CD8-positive, alpha-beta memory T cell (primary cell): Measurements from ENCODE around the gene MRPS18B. TPM values are rescaled to one million over a fixed set of nuclear protein-coding genes. Genes with fewer than 3 reads are reported as not detected.
"Not testable (repeated sequence)": the region's sequence is repeated elsewhere in the genome, so short reads cannot be mapped to it uniquely, and the experiment has no call there.

ENCODE experiments used
- CTCF ChIA-PET: fragments of 350-600 bp; sonication (Branson Sonifier 250); formaldehyde crosslinking; loops from one replicate; lab custom pipeline; 2021; ENCODE audit warnings: antibody characterized with exemption; lab: Charles Lee
- POLR2A ChIA-PET: fragments of 350-600 bp; sonication (Branson Sonifier 250); formaldehyde crosslinking; loops from one replicate; lab custom pipeline; 2021; ENCODE audit warnings: antibody characterized with exemption; lab: Charles Lee
- DNase-seq, 5 donors: peaks; one replicate each; pipeline versions ENCODE4 v3.0.0 to v3.0.0-alpha.2; 2020 to 2022; ENCODE audit warnings: mixed read lengths in 1 of 5
- H3K27ac ChIP-seq: one replicate; pipeline ENCODE4 v1.7.0; 2013; ENCODE audit warnings: low read depth, mild to moderate bottlenecking, low read length, moderate library complexity
- H3K27me3 ChIP-seq: 2 replicates; pipeline ENCODE4 v1.7.0; 2013; ENCODE audit warnings: low read length, mild to moderate bottlenecking; ENCODE audit not compliant: insufficient read depth, poor library complexity, severe bottlenecking
- H3K36me3 ChIP-seq: 2 replicates; pipeline ENCODE4 v1.7.0; 2013; ENCODE audit warnings: mild to moderate bottlenecking, low read length, moderate library complexity; ENCODE audit not compliant: insufficient read depth
- H3K4me1 ChIP-seq: 2 replicates; pipeline ENCODE4 v1.7.0; 2013; ENCODE audit warnings: mild to moderate bottlenecking, low read length, moderate library complexity; ENCODE audit not compliant: insufficient read depth
- H3K4me3 ChIP-seq: 2 replicates; pipeline ENCODE4 v1.7.0; 2013; ENCODE audit warnings: mild to moderate bottlenecking, low read length
- H3K9me3 ChIP-seq: 2 replicates; pipeline ENCODE4 v1.7.0; 2013; ENCODE audit warnings: mild to moderate bottlenecking, low read length
- H3K27ac Mint-ChIP-seq, 8 donors: one replicate each; pipeline ENCODE4 v1.8.0; 2020 to 2021; ENCODE audit warnings: mixed read lengths in 8 of 8, mild to moderate bottlenecking in 6 of 8, inconsistent platforms in 3 of 8, moderate library complexity in 3 of 8
- H3K27me3 Mint-ChIP-seq, 2 donors: one replicate each; pipeline ENCODE4 v1.8.0; 2020 to 2021; ENCODE audit warnings: mixed read lengths in 2 of 2, mild to moderate bottlenecking in 1 of 2, moderate library complexity in 1 of 2
- H3K36me3 Mint-ChIP-seq, 3 donors: one replicate each; pipeline ENCODE4 v1.8.0; 2020 to 2021; ENCODE audit warnings: mixed read lengths in 3 of 3, inconsistent platforms in 1 of 3, mild to moderate bottlenecking in 1 of 3
- H3K4me1 Mint-ChIP-seq, 3 donors: one replicate each; pipeline ENCODE4 v1.8.0; 2020 to 2021; ENCODE audit warnings: mixed read lengths in 3 of 3, inconsistent platforms in 1 of 3, mild to moderate bottlenecking in 1 of 3
- H3K4me3 Mint-ChIP-seq, 7 donors: one replicate each; pipeline ENCODE4 v1.8.0; 2020 to 2021; ENCODE audit warnings: mixed read lengths in 7 of 7, mild to moderate bottlenecking in 6 of 7, moderate library complexity in 4 of 7, inconsistent platforms in 2 of 7
- H3K9me3 Mint-ChIP-seq, 5 donors: one replicate each; pipeline ENCODE4 v1.8.0; 2020 to 2022; ENCODE audit warnings: mixed read lengths in 5 of 5, mild to moderate bottlenecking in 3 of 5, moderate library complexity in 2 of 5, inconsistent platforms in 1 of 5
- polyA plus RNA-seq: library from polyadenylated mRNA; unstranded; fragments of 300-500 nt; fragmentation: Illumina TruSeq; gene quantifications from one replicate; pipeline ENCODE4 v1.2.3, GENCODE V29; 2021
- total RNA-seq, 2 experiments: library from RNA; stranded (reverse); gene quantifications; one replicate each; pipeline ENCODE4 v1.2.3, GENCODE V29; 2021

Gene MRPS18B
- total and polyA plus RNA-seq, 3 experiments from 2014 or later, result 102 to 113 (median 103) TPM

GRCh38 chr6:30666300-30666699, 48.7 kb downstream of the MRPS18B start:
- H3K4me1 ChIP-seq, H3K27ac ChIP-seq, H3K4me3 ChIP-seq, H3K27me3 ChIP-seq, H3K27ac Mint-ChIP-seq, H3K9me3 Mint-ChIP-seq, H3K27me3 Mint-ChIP-seq, DNase-seq, CTCF ChIA-PET, H3K9me3 ChIP-seq, POLR2A ChIA-PET: not testable (repeated sequence)
- peaks cover 54% of the 10 kb centered on the region for H3K36me3 ChIP-seq
- H3K4me3 Mint-ChIP-seq, result peak overlapping the region in 1 of 7 donors; percentile 37
- H3K36me3 Mint-ChIP-seq, result peaks cover 4 to 82% (median 14%) of the 10 kb centered on the region in 3 donors
- peaks cover 15 to 23% (median 17%) of the 10 kb centered on the region in 3 donors for H3K4me1 Mint-ChIP-seq

GRCh38 chr6:30670760-30671527, 53.3 kb downstream of the MRPS18B start:
- Histone ChIP-seq H3K4me3 (no peak overlapping the region), H3K27ac (no peak overlapping the region), H3K36me3 (peaks cover 25% of the 10 kb centered on the region), H3K9me3 (no peaks in the 10 kb centered on the region), H3K27me3 (no peaks in the 10 kb centered on the region), H3K4me1 (peaks cover 18% of the 10 kb centered on the region)
- peaks cover 27 to 38% (median 34%) of the 10 kb centered on the region in 3 donors for H3K4me1 Mint-ChIP-seq
- no peaks in the 10 kb centered on the region for H3K9me3 Mint-ChIP-seq
- H3K36me3 Mint-ChIP-seq, result peaks cover under 1 to 54% (median 7%) of the 10 kb centered on the region in 3 donors
- ChIA-PET CTCF (interaction anchor here (1.6 to 17.6 kb wide), 6 partner anchors 12 to 189 kb away, joined by 4 to 697 read pairs (median 14); partner anchors contain the start of genes MDC1 and TUBB), POLR2A (no interaction called here)
- no peaks in the 10 kb centered on the region for H3K27me3 Mint-ChIP-seq
- H3K4me3 Mint-ChIP-seq, result peak overlapping the region; percentile 28 to 89 (median 74)
- peak overlapping the region in 6 of 8 donors; percentile 10 to 93 (median 76) for H3K27ac Mint-ChIP-seq
- no peak for DNase-seq

GRCh38 chr6:30672445-30673253, 55.0 kb downstream of the MRPS18B start, which contains the start of gene DHX16:
DHX16 (minus strand) TSS chr6:30673006; CDS start chr6:30672841, 165 bp downstream.
- H3K27ac Mint-ChIP-seq, result peak within 1 kb of the TSS; percentile 74 to 92 (median 86)
- H3K36me3 ChIP-seq, result peaks cover 38% of the 10 kb centered on the region
- POLR2A ChIA-PET, result interaction anchor here (0.7 to 1.1 kb wide), 5 partner anchors 15 to 58 kb away, joined by 3 to 5 read pairs (median 4); partner anchors contain the start of genes ATAT1, MDC1, MRPS18B and PPP1R10
- peaks cover 18% of the 10 kb centered on the region for H3K4me1 ChIP-seq
- H3K36me3 Mint-ChIP-seq, result peaks cover 8 to 56% (median 14%) of the 10 kb centered on the region in 3 donors
- H3K27ac ChIP-seq, result peak within 1 kb of the TSS; percentile 67
- peak within 1 kb of the TSS; percentile 80 for H3K4me3 ChIP-seq
- H3K9me3 ChIP-seq, result no peaks in the 10 kb centered on the region
- H3K9me3 Mint-ChIP-seq, result no peaks in the 10 kb centered on the region
- peak; percentile 82 to 92 (median 84) for DNase-seq
- CTCF ChIA-PET, result interaction anchor here (0.6 to 17.6 kb wide), 24 partner anchors 10 to 252 kb away, joined by 3 to 697 read pairs (median 4); partner anchors contain the start of genes ABCF1, MDC1, MRPS18B and TUBB
- peak within 1 kb of the TSS; percentile 77 to 97 (median 89) for H3K4me3 Mint-ChIP-seq
- peaks cover 30 to 42% (median 40%) of the 10 kb centered on the region in 3 donors for H3K4me1 Mint-ChIP-seq
- H3K27me3 ChIP-seq, result no peaks in the 10 kb centered on the region
- no peaks in the 10 kb centered on the region for H3K27me3 Mint-ChIP-seq

Other genes with a start within 250 kb of the MRPS18B start
- gene HLA-E, start 128.3 kb upstream of the MRPS18B start, total RNA-seq, result 100 to 1,000 TPM; 502 to 511 TPM
- gene HLA-E, start 128.3 kb upstream of the MRPS18B start, polyA plus RNA-seq, result 2,881 TPM
- 100 to 1,000 TPM; 100 to 102 TPM for gene GNL1, start 61.4 kb upstream of the MRPS18B start, total RNA-seq
- 49.8 TPM for gene GNL1, start 61.4 kb upstream of the MRPS18B start, polyA plus RNA-seq
- gene PRR3, start 60.5 kb upstream of the MRPS18B start, total RNA-seq, result 10 to 100 TPM; 28.2 to 28.9 TPM
- 8.9 TPM for gene PRR3, start 60.5 kb upstream of the MRPS18B start, polyA plus RNA-seq
- 100 to 1,000 TPM; 127 to 133 TPM for gene ABCF1, start 46.4 kb upstream of the MRPS18B start, total RNA-seq
- 54.0 TPM for gene ABCF1, start 46.4 kb upstream of the MRPS18B start, polyA plus RNA-seq
- gene PPP1R10, start 597 bp upstream of the MRPS18B start, total RNA-seq, result 100 to 1,000 TPM; 115 to 117 TPM
- 27.3 TPM for gene PPP1R10, start 597 bp upstream of the MRPS18B start, polyA plus RNA-seq
- gene ATAT1, start 9.0 kb downstream of the MRPS18B start, total RNA-seq, result 10 to 100 TPM; 10.5 to 10.7 TPM
- gene ATAT1, start 9.0 kb downstream of the MRPS18B start, polyA plus RNA-seq, result 1.5 TPM
- gene C6orf136, start 29.3 kb downstream of the MRPS18B start, total RNA-seq, result 10 to 100 TPM; 35.9 to 42.2 TPM
- gene C6orf136, start 29.3 kb downstream of the MRPS18B start, polyA plus RNA-seq, result 11.8 TPM
- 10 to 100 TPM; 47.5 to 49.1 TPM for gene DHX16, start 55.2 kb downstream of the MRPS18B start, total RNA-seq
- gene DHX16, start 55.2 kb downstream of the MRPS18B start, polyA plus RNA-seq, result 31.0 TPM
- gene PPP1R18, start 68.8 kb downstream of the MRPS18B start, total RNA-seq, result 100 to 1,000 TPM; 149 to 153 TPM
- gene PPP1R18, start 68.8 kb downstream of the MRPS18B start, polyA plus RNA-seq, result 166 TPM
- 10 to 100 TPM; 28.1 to 29.2 TPM for gene NRM, start 73.1 kb downstream of the MRPS18B start, total RNA-seq
- 11.7 TPM for gene NRM, start 73.1 kb downstream of the MRPS18B start, polyA plus RNA-seq
- 10 to 100 TPM; 59.4 to 71.1 TPM for gene MDC1, start 99.4 kb downstream of the MRPS18B start, total RNA-seq
- 6.4 TPM for gene MDC1, start 99.4 kb downstream of the MRPS18B start, polyA plus RNA-seq
- gene TUBB, start 102.5 kb downstream of the MRPS18B start, total RNA-seq, result 1,000 to 10,000 TPM; 1,610 to 1,639 TPM
- gene TUBB, start 102.5 kb downstream of the MRPS18B start, polyA plus RNA-seq, result 136 TPM
- gene FLOT1, start 124.8 kb downstream of the MRPS18B start, total RNA-seq, result 100 to 1,000 TPM; 154 to 155 TPM
- gene FLOT1, start 124.8 kb downstream of the MRPS18B start, polyA plus RNA-seq, result 104 TPM
- gene IER3, start 126.7 kb downstream of the MRPS18B start, total RNA-seq, result 100 to 1,000 TPM; 267 to 294 TPM
- 0.58 TPM for gene IER3, start 126.7 kb downstream of the MRPS18B start, polyA plus RNA-seq